CD4-positive, alpha-beta T cell treated with Interleukin-17A for 4 hours (primary cell): ENCODE measurements around the gene MAPK4.

Experiments
- DNase-seq: peaks from one replicate; pipeline ENCODE4 v3.0.0-alpha.2; 2020; ENCODE audit warnings: mixed read lengths

Gene MAPK4

DNA sequence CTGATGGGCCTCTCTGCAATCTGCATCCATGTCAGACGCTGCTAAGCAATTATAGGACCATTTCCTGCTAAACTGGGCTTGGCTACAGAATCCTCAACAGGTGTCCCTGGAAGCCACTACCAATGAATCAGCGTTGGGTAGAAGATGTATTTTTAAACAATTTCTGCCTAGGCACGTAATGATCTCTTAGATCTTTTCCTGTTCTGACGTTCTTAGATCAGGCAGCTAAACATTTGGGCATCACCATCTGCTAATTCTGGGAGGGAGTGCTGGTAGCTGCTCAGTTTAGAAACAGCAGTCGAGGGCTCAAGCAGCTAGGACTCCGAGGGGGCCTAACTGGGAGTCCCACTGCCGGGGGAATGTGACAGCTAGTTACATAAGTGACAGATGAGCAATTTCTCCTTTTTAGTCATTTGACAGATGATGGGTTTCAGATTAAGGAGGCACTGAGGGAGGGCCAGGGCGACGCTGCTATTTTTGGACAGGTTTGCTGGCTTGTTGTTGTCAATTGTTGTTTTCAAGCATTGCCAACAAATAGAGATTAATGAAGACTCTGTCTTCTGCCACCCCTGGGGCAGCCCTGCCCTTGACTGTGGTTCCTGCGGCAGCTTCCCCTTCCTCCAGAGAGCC, 167.2 kb downstream of the MAPK4 start:
- DNase-seq = no peak

DNA sequence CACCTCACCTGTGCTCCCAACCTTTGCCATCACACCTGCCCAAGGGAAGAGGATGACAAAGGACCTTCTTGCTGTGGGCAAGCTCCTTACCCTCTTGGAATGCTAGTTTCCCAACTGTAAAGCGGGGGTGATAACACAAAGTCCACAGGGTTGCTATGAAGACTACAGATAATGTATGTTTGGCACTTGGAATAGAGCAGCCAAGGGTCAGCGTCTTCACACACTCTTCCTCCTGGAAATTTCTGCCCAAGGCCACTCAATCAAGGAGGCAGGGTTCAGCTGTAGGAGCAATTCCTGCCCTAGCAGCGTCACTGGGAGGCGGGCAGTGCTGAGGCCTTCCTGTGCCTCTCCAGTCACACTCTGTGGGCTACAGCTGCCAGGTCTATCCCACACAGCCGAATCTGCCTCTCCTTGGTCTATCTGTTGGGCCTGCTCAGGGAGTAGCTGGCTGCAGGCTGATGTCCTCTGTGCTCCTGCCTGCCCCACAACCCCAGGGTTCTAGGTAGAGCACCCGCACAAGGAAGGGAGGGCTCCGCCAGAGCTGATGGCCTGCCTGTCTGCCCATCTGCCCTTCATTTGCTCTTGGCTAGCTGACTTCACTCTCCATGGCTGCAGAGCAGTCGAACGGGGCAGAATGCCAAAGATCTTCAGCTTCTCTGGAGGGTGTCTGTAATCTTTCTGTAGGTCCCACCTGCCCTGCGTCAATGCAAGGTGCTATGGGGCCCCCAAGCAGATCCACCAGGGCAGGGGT, 168.0 kb downstream of the MAPK4 start:
- DNase-seq = no peak

DNA sequence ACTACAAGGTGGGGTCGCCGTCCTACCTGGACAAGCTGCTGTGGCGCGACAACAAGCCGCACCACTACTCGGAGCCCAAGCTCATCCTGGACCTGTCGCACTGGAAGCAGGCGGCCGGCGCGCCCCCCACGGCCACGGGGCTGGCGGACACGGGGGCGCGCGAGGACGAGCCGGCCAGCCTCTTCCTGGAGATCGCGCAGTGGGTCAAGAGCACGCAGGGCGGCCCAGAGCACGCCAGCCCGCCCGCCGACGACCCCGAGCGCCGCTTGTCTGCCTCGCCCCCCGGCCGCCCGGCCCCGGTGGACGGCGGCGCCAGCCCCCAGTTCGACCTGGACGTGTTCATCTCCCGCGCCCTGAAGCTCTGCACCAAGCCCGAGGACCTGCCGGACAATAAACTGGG, 169.5 kb downstream of the MAPK4 start:
- no peak for DNase-seq

DNA sequence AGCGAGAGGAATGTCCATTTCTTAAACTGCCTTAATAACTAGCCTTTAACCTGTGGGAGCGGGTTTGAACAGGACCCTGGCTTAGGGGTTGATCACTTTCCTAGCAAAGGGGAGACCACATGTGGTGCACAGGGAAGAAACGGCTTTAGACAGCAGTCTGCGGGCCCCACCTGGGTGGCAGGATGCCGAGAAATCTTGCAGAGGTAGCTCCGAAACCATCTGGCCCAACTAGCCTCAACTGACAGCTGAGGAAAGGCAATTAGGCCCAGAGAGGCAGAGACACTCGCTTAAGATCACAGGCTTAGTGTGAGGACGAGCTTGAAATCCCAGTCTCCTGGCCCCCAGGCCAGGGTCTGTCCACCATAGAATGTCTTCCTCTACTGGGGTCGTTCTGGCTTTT, 170.1 kb downstream of the MAPK4 start:
- no peak for DNase-seq

DNA sequence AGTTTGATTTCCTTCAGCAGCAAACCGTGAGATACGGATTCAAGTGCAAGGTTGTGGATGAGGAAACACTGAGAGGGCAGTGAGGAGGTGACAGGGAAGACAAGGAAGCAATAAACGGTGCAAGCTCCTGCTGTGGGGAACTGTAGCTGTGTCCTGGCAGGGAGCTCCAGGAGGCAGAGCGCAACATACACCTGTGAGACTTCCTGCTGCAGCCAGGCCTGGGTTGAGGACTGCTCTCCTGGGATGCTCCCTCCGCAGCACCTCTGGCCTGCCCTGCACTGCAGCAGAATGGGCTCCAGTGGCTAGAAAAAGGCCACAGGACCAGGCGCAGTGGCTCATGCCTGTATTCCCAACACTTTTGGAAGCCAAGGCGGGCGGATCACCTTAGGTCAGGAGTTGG, 174.5 kb downstream of the MAPK4 start:
- no peak for DNase-seq

DNA sequence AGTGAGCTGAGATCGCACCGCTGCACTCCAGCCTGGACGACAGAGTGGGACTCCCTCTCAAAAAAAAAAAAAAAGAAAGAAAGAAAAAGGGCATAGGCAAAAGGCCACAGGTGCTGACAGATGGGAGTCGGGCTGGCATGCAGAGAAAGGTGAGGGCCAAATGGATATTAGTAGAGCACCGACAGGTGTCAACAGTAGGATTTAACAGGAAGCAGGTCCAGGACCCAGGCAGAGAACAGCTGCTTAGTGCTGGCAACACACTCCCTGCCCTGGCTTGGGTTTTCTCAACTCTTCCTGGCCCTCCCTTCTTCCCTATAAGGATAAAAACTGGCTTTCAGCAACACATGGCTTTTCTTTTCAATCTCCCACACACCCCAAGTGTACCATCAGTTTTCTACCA, 175.0 kb downstream of the MAPK4 start:
- no peak for DNase-seq

DNA sequence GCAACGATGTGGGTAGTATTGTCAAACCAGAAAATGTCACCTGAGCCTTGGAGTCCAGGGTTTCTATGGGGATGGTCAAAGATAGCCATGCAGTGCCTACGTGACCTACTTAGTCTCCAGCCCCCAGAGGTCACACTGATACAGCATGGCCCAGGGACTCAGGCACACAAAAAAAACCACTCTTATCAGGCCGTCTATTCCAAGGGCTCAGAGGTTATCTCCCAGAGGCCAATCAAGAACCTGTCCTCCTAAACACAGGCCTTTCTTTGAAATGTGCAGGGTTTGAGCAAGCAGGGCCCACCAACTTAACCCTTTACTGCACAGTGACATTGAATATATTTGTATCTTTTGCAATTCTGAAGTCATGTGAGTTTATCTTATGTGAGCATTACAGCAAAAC, 177.2 kb downstream of the MAPK4 start:
- DNase-seq = no peak

DNA sequence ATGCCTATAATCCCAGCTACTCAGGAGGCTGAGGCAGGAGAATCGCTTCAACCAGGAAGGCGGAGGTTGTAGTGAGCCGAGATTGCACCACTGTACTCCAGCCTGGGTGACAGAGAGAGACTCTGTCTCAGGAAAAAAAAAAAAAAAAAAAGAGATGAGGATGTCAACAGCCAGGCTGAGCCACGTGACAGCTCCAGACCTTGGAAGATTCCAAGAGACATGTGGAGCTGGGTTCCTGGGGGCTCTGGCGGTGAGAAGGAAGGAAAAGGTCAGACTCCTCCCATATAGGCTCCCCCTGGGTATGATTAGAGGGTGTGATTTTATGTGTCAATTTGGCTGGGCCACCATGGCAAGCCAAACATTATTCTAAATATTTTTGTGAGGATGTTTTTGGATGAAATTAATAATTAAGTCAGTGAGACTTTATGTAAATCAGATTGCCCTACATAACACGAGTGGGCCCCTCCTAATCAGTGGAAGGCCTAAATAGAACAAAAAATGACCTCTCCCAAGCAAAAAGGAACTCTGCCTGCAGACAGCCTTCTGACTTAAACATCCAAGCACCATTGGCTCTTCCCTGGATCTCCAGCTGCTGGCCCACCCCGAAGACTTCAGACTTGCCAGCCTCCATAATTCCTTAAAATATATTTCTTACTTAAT, 178.3 kb downstream of the MAPK4 start:
- no peak for DNase-seq

DNA sequence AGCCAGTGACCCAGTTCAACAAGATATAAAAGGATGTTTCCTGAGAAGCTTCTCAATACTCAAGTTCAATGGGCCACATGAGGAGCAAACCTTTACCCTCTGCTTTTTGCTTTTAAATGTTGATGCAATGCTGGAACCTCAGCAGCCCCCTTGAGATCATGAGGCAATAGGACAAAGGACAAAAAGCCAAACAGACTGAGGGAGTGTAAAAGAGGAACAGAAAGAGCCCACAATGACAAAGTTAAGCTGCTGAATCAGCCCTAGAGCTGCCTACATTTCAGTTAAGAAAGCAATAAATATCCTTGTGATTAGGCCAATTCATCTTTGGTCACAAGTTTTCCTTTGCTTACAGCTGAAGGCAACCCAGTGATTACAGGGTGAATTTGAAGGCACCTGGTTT, 183.1 kb downstream of the MAPK4 start:
- DNase-seq = no peak

DNA sequence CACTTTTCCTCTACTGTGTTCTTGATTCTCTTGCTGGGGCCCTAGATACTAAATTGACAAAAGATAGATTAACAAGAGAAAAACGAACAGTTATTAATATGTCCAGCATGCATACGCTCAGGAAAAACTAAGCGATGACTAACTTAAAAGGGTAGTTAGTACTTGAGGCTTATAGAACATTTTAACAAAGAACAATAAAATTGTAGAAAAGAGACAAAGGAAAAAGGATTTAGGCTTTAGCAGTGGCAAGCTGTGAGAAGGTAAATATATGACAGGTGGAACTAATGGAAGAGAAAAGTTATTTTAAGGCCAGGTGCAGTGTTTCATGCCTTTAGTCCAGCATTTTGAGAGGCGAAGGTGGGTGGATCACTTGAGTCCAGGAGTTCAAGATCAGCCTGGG, 184.4 kb downstream of the MAPK4 start:
- DNase-seq = no peak

DNA sequence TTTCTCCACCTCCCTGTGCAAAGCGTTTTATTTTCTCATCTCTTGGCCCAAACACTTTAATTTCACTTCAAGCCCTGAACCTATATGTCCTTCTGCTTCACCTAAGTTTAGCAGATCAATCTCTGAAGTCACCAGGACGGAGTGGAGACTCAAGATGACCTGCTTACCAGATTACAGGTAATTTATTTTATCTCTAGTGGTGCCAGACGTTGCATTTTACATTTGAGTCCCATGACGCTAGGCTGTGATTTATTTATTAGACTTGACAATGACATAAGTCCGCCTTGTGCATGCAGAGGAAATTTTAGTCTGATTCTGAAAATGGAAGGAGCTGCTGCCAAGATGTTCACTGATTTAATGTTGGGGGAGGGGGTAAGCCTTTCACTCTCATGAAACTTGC, 186.1 kb downstream of the MAPK4 start:
- DNase-seq = no peak

DNA sequence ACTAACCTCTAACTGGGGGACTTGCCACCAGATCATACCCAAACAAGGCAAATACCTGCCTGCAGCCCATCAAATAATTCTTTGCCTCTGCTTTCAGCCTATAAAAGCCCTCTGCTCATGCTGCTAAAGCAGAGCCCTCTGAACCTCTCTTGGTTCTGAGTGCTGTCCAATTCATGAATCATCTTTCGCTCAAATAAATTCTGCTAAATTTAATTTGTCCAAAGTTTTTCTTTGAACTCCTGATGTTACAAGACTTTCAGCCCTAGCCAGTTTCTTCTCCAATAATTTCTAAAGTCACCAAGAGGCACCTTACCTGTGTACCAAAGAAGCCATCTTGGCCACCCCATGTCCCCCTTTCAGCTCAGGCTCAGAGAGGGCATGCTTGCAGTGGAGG, 188.0 kb downstream of the MAPK4 start:
- no peak for DNase-seq

DNA sequence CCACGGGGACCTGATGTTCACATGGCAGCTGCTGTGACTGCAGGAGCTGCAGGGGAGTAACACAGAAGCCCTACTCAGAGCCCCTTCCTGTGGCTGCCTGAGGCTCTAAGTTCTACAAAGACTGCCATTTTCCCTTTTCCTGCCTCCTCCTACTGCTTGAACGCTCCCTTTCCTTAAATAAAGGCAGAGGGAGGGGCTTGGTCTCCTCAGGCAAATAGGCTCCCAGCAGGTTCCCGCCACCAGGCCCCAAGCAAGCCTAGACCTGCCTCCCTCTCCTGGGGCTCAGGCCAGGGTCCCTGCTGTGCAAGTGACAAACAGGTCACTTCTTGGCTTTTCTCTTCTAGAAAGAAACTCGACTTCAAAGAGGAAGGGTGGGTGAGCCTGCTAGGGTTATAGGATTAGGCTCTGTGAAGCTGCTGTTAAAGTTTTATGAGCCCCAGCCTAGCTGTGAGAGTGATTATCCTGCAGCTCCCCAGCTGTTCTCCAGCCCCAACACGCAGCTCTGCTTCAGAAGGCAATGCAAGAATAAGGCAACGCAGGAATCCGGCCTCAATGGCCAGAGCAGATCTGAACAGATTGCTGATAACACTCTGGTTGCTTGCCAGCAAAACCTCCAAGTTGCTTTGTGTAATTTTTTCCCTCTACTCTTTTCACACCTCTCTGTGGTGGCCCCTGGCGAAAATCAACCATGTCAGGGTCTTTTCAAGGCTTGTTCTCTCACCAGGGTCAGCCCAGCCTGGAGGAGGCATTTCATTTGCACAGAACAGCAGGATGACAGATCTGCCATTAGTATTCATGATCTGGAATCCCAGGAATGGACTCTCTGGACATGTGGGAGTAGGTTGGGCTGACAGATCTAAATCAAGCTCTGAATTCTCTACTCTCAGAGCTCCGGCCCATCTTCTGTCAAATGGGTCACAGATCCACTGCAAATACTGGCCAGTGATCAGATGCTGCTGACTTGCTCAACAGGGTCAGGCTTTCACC, 188.6 kb downstream of the MAPK4 start:
- DNase-seq = no peak

DNA sequence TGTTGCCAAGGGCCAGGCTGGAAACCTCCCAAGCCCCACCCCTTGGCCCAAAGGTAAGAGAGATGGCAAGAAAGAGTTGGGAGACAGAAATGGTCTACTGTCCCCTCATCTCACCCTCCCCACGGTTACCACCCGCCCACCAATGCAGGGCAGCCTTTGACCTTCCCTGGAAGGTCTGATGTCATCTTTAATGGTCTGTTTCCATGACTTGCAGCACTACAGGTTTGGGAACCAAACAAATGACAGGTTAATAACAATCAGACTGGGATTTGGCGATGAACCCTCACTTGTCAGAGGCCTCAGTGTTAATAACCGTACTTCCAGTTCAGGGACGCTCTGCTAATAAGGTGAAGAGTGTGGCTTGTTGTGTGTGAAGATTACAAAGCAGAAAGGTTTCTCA, 189.5 kb downstream of the MAPK4 start:
- DNase-seq = no peak

DNA sequence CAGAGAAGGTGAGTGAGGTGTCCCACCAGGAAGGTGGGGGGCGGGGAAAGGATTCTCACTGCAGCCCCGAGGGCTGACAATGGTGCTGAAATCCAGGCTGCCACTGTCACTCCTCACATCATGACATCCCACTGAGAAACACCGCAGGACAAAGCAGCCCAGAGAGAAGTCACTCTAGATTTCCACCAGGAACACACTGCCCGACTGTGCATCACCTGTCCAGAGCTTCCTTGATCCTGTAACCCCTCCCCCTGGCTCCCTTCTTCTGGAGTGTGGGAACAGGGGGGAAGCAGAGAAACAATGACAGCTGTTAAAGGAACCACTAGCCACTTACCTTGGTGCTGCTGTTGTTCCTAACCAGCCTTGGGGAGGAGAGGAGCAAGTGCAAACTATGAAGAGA, 190.1 kb downstream of the MAPK4 start:
- DNase-seq = no peak

DNA sequence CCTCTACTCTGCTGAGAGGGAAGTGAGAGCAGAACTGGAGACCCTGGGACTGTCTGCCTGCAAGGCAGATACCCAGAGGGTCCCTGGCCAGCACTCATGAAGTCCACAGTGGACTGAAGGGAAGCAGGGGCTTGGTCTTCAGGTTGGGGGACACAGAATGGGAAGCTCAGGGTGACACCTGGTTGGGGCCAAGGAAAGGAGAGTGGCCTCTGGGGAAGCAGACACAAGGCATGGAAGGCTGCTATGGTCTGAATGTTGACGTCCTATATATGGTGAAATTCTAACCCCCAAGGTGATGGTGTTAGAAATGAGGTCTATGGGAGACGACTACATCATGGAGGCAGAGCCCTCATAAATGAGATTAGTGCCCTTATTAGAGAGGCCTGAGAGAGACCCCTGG, 190.7 kb downstream of the MAPK4 start:
- no peak for DNase-seq

DNA sequence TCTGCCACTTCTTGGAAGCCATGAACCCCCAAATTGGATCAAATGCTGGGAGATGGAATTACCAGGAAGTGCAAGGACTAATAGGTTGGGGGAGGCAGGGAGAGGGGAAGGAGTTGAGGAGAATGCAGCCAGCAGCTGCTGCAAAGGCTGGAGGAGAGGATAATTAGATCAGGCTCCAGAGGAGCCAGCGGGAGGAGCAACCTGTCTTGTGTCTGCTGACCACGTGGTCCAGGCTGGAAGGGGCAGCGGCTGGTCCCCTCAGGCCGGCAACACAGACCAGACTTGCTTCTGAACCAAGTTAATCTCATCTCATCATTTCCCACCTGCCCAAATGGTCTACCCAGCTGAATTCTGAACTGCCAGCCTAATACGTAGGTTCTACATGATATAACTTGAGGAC, 191.6 kb downstream of the MAPK4 start:
- no peak for DNase-seq

DNA sequence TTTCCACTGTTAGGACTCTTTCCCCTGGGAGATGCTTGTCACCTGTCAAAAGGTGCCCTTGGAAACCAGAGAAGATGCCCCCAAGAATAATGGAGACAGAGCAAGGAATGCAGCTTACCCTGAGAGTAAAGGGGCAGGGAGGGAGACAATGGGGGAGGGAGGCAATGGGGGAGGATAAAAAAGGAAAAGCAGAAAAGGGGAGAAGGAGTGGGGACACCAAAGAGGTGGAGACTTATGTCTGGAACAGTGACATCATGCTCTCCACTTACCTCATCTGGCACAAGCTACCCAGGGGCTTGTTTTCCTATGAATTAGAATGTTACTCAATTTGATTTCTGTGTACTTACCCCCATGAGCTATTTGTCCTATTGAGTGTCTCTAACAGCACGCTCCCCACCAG, 192.1 kb downstream of the MAPK4 start:
- no peak for DNase-seq

DNA sequence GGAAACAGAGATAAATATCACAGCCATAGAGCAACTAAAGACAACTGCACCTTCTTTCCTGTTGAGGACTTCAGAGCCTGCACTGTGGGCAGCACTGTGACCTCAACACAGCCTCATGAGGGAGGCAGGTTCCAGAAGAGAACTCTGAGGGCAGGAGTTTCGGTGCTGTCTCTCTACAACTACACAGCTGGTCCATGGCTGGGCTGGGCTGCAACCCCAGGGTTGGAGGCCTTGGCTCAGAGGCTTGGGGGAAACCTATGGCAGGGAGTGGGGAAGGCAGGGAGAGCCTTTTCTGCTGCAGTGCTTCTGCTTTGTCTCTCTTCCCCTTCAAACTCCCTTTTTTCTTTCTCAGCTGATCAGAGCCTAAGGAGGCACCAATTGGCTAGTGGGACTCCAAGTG, 193.4 kb downstream of the MAPK4 start:
- no peak for DNase-seq

DNA sequence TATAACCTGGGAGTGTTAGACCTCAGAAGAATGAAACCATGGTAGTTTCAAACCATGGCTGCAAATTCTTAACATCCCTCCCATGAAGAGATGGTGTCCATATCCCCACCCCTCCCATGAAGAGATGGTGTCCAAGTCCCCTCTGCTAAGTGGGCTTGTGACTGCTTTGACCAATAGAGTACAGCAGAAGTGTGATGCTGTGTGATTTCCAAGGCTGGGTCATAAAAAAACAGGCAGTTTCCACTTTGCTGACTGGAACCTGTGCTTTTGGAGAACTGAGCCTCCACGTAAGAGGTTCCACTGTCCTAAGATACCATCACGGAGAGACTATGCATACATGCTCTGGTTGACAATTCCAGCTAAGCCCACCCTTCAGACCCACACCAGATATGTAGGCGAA, 194.4 kb downstream of the MAPK4 start:
- DNase-seq = no peak

DNA sequence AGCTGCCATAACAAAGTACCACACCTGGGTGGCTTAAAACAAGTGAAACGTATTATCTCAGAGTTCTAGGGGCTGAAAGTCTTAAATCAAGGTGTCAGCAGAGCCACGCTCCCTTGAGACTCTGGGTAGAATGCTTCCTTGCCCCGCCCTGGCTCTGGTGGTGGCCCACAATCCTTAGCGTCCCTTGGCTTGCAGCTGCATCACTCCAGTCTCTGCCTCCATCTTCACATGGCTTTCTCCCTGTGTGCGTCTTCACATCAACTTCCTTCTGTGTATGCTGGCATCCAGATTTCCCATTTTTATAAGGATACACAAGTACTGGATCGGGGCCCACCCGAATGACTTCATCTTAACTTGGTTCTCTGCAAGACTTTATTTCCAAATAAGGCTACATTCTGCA, 197.5 kb downstream of the MAPK4 start:
- no peak for DNase-seq

DNA sequence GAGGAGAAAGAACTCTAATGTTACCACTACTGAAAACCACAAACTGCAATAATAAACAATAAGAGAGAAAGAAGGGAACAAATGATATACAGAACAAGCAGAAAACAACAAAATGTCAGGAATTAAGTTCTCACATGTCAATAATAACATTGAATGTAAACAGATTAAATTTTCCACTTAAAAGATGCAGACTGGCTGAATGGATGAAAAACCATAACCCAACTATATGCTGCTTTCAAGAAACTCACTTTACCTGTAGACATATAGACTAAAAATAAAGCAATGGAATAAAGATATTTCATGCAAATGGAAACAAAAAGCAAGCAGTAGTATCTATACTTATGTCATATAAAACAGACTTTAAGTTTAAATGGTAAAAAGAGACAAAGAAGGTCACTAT, 209.6 kb downstream of the MAPK4 start:
- DNase-seq = no peak

DNA sequence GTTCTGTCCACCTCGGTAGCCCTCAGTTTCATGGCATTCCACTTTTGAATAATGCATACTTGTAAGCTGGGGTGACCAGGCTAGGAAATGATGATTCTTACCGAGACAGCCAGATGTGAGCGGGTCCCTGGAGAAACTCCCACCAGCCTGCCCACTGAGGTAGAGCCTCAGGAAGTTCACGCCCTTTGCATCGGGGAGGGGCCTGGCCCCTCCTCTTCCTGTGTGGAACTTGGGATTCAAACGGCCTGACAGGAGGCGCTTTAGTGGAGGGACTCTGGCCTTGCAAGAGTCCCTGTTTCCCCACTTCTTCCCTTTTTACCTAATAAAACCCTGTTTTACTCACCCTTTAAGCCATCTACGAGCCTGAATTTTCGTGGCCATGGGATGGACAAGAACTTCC, 215.3 kb downstream of the MAPK4 start:
- no peak for DNase-seq
